ENCODE measurements around the gene SCFD2. TPM values are rescaled to one million over a fixed set of nuclear protein-coding genes. Genes with fewer than 3 reads are reported as not detected.

SCFD2 gene
- total RNA-seq, 1 experiment from 2014 or later = 7.4 TPM

DNA sequence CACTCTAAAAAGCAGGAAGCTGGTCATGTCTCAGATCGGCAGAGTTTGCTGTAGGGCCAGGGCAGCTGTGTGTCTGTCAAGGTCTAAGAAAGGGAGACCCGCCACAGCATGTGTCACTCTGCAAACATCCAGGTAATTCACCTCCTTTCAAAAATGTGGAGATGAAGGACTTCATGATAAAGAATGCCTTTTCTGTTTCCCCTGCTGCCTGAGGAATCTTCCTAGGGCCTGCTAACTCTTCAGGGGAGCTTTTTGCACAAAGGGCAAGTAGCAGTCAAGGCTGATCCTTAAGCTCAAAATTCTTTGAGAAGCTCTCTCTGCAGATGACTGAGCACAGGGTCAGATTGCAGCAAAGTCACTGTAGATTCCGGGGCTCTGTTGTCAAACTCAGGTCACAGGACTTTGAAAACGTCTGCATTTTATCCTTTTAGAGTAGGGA is 482.7 kb downstream of the SCFD2 start:
- Histone ChIP-seq H3K9me3 (ENCODE audit: control insufficient read depth, insufficient read depth, low read depth, low read length) (no peaks in the 10 kb centered on the region), H3K4me1 (ENCODE audit: control insufficient read depth, insufficient read depth, low read length) (no peaks in the 10 kb centered on the region), H3K4me3 (ENCODE audit: low read depth in 2 of 2, low read length in 2 of 2) (no peak overlapping the region), H3K27me3 (ENCODE audit: control insufficient read depth, insufficient read depth, low read length) (no peaks in the 10 kb centered on the region), H3K27ac (ENCODE audit: low read length) (no peak overlapping the region), H3K36me3 (ENCODE audit: control insufficient read depth, insufficient read depth, low read length) (no peaks in the 10 kb centered on the region)
- in situ Hi-C loops (cut with HindIII; ENCODE audit: low pct_unique_long_range_greater_than_20kb, low sequenced_read_pairs) = no loop called here
- intact Hi-C loops (cut with micrococcal nuclease; ENCODE audit: unreplicated experiment) = no loop called here
- POLR2A ChIA-PET = no interaction called here
- ATAC-seq (no peak), DNase-seq (ENCODE audit: low read depth, low spot score) (no peak)
- CTCF ChIA-PET = no interaction called here
- TF ChIP-seq, protein P1, sequence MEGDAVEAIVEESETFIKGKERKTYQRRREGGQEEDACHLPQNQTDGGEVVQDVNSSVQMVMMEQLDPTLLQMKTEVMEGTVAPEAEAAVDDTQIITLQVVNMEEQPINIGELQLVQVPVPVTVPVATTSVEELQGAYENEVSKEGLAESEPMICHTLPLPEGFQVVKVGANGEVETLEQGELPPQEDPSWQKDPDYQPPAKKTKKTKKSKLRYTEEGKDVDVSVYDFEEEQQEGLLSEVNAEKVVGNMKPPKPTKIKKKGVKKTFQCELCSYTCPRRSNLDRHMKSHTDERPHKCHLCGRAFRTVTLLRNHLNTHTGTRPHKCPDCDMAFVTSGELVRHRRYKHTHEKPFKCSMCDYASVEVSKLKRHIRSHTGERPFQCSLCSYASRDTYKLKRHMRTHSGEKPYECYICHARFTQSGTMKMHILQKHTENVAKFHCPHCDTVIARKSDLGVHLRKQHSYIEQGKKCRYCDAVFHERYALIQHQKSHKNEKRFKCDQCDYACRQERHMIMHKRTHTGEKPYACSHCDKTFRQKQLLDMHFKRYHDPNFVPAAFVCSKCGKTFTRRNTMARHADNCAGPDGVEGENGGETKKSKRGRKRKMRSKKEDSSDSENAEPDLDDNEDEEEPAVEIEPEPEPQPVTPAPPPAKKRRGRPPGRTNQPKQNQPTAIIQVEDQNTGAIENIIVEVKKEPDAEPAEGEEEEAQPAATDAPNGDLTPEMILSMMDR (IDR thresholded peaks at IDR 0.05) = no peak
- TF ChIP-seq, protein P2, sequence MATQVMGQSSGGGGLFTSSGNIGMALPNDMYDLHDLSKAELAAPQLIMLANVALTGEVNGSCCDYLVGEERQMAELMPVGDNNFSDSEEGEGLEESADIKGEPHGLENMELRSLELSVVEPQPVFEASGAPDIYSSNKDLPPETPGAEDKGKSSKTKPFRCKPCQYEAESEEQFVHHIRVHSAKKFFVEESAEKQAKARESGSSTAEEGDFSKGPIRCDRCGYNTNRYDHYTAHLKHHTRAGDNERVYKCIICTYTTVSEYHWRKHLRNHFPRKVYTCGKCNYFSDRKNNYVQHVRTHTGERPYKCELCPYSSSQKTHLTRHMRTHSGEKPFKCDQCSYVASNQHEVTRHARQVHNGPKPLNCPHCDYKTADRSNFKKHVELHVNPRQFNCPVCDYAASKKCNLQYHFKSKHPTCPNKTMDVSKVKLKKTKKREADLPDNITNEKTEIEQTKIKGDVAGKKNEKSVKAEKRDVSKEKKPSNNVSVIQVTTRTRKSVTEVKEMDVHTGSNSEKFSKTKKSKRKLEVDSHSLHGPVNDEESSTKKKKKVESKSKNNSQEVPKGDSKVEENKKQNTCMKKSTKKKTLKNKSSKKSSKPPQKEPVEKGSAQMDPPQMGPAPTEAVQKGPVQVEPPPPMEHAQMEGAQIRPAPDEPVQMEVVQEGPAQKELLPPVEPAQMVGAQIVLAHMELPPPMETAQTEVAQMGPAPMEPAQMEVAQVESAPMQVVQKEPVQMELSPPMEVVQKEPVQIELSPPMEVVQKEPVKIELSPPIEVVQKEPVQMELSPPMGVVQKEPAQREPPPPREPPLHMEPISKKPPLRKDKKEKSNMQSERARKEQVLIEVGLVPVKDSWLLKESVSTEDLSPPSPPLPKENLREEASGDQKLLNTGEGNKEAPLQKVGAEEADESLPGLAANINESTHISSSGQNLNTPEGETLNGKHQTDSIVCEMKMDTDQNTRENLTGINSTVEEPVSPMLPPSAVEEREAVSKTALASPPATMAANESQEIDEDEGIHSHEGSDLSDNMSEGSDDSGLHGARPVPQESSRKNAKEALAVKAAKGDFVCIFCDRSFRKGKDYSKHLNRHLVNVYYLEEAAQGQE (IDR thresholded peaks at IDR 0.05; ENCODE audit: insufficient read depth in 1 of 2, low read depth in 2 of 2, low read length in 1 of 2) = no peak
- TF ChIP-seq SIN3A (IDR thresholded peaks at IDR 0.05; ENCODE audit: borderline replicate concordance, insufficient read depth, low read depth, low read length) (no peak), POLR2AphosphoS5 (IDR thresholded peaks at IDR 0.05; ENCODE audit: low read depth, low read length) (no peak), TCF7L2 (IDR thresholded peaks at IDR 0.05; ENCODE audit: low read depth, low read length) (no peak)
- no TSS peak for BruUV-seq (replicated peaks)

DNA sequence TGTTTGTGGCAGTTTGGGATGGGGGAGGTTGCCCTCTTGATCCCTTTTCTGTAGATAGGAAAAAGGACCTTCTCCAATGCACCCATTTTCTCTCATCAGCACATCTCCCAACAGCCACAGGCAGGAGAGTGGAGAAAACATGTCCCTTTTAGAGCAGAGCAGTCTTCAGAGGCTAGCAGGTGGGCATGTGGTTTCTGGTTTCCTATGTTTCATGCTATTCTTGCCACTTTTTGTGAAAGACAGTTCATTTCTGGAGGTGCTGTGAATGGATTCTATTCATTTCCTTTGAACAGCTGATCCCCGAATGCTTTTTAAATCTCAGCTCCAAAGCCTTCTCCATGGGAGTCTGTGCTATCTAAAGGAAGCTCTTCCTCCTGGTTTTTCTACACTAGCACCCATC is 484.9 kb downstream of the SCFD2 start:
- TF ChIP-seq SIN3A (IDR thresholded peaks at IDR 0.05; ENCODE audit: borderline replicate concordance, insufficient read depth, low read depth, low read length) (no peak), POLR2AphosphoS5 (IDR thresholded peaks at IDR 0.05; ENCODE audit: low read depth, low read length) (no peak), TCF7L2 (IDR thresholded peaks at IDR 0.05; ENCODE audit: low read depth, low read length) (no peak)
- TF ChIP-seq, protein P2 (IDR thresholded peaks at IDR 0.05; ENCODE audit: insufficient read depth in 1 of 2, low read depth in 2 of 2, low read length in 1 of 2) = no peak
- TF ChIP-seq, protein P1 (IDR thresholded peaks at IDR 0.05) = no peak
- no peak for DNase-seq (ENCODE audit: low read depth, low spot score)
- Histone ChIP-seq H3K9me3 (ENCODE audit: control insufficient read depth, insufficient read depth, low read depth, low read length) (no peaks in the 10 kb centered on the region), H3K27me3 (ENCODE audit: control insufficient read depth, insufficient read depth, low read length) (no peaks in the 10 kb centered on the region), H3K36me3 (ENCODE audit: control insufficient read depth, insufficient read depth, low read length) (no peaks in the 10 kb centered on the region), H3K4me3 (ENCODE audit: low read depth in 2 of 2, low read length in 2 of 2) (no peak overlapping the region), H3K27ac (ENCODE audit: low read length) (no peak overlapping the region), H3K4me1 (ENCODE audit: control insufficient read depth, insufficient read depth, low read length) (no peaks in the 10 kb centered on the region)
- ATAC-seq = no peak
- ChIA-PET CTCF (no interaction called here), POLR2A (no interaction called here)
- intact Hi-C loops (cut with micrococcal nuclease; ENCODE audit: unreplicated experiment) (no loop called here), in situ Hi-C loops (cut with HindIII; ENCODE audit: low pct_unique_long_range_greater_than_20kb, low sequenced_read_pairs) (no loop called here)
- BruUV-seq (replicated peaks) = no TSS peak
